ENCODE data around the gene TFAP2E.

The TFAP2E gene

GRCh38 chr1:35535243-35535642 lies 37.9 kb upstream of the TFAP2E start:
- H3K27ac ChIP-seq = no peak overlapping the region
- no peak for TF ChIP-seq ZFX (IDR thresholded peaks at IDR 0.05; ENCODE audit: borderline replicate concordance)
- no peak for TF ChIP-seq CTCF (IDR thresholded peaks at IDR 0.05)

- H3K27ac ChIP-seq = no peak overlapping the region
- no peak for TF ChIP-seq CTCF (IDR thresholded peaks at IDR 0.05)
- TF ChIP-seq ZFX (IDR thresholded peaks at IDR 0.05; ENCODE audit: borderline replicate concordance) = no peak
Observed at GRCh38 chr1:35536556-35537162, 36.5 kb upstream of the TFAP2E start.

- TF ChIP-seq CTCF (IDR thresholded peaks at IDR 0.05) (no peak), ZFX (IDR thresholded peaks at IDR 0.05; ENCODE audit: borderline replicate concordance) (no peak)
- no peak overlapping the region for H3K27ac ChIP-seq
Observed at GRCh38 chr1:35537806-35538205, 35.3 kb upstream of the TFAP2E start.

GRCh38 chr1:35539073-35539823 lies 33.9 kb upstream of the TFAP2E start:
- TF ChIP-seq ZFX (IDR thresholded peaks at IDR 0.05; ENCODE audit: borderline replicate concordance) (no peak), CTCF (IDR thresholded peaks at IDR 0.05) (no peak)
- no peak overlapping the region for H3K27ac ChIP-seq

- no peak overlapping the region for H3K27ac ChIP-seq
- TF ChIP-seq CTCF (IDR thresholded peaks at IDR 0.05) (no peak), ZFX (IDR thresholded peaks at IDR 0.05; ENCODE audit: borderline replicate concordance) (no peak)
Observed at GRCh38 chr1:35539824-35540261, 33.3 kb upstream of the TFAP2E start.

- TF ChIP-seq ZFX (IDR thresholded peaks at IDR 0.05; ENCODE audit: borderline replicate concordance) (no peak), CTCF (IDR thresholded peaks at IDR 0.05) (peak; percentile 34)
- no peak overlapping the region for H3K27ac ChIP-seq
Observed at GRCh38 chr1:35544976-35545375, 28.1 kb upstream of the TFAP2E start.

- TF ChIP-seq ZFX (IDR thresholded peaks at IDR 0.05; ENCODE audit: borderline replicate concordance) = no peak
- TF ChIP-seq CTCF (IDR thresholded peaks at IDR 0.05) = no peak
- no peak overlapping the region for H3K27ac ChIP-seq
Observed at GRCh38 chr1:35546614-35547013, 26.5 kb upstream of the TFAP2E start.

Measured in 22Rv1 (cell line).